ENCODE results near the gene MYLK. TPM values are rescaled to one million over a fixed set of nuclear protein-coding genes. Genes with fewer than 3 reads are reported as not detected.

Gene MYLK
- polyA plus RNA-seq, 3 donors = 0.35 to 1.3 (median 0.51) TPM

DNA sequence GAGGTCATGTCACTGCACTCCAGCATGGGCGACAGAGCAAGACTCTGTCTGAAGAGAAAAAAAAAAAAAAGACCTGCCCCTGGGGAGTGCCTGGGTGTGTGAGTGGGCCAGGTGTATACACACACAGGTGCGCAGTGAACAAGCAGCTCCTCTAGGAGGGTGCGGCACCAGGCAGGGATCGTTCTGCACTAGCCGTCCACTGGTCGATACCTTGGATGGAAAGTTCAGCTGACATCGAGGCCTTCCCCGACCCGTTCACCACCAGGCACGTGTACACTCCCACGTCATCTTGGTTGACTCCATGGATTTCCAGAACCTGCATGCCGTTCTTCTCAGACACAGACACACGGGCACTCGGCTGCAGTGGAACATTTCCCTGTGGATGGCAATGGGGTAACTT, 147.0 kb downstream of the MYLK start:
- no peaks in the 10 kb centered on the region for H4K20me1 ChIP-seq (ENCODE audit: insufficient read depth, low read length)
- H3K27ac Mint-ChIP-seq = no peak overlapping the region
- H3K27me3 ChIP-seq (ENCODE audit: control insufficient read depth in 2 of 2, insufficient read depth in 2 of 2, low read length in 2 of 2) = no peaks in the 10 kb centered on the region
- H3K4me1 ChIP-seq (ENCODE audit: control insufficient read depth in 1 of 2, insufficient read depth in 2 of 2, low read length in 2 of 2) = no peaks in the 10 kb centered on the region
- intact Hi-C loops (cut with micrococcal nuclease) = no loop called here
- TF ChIP-seq, protein P1, sequence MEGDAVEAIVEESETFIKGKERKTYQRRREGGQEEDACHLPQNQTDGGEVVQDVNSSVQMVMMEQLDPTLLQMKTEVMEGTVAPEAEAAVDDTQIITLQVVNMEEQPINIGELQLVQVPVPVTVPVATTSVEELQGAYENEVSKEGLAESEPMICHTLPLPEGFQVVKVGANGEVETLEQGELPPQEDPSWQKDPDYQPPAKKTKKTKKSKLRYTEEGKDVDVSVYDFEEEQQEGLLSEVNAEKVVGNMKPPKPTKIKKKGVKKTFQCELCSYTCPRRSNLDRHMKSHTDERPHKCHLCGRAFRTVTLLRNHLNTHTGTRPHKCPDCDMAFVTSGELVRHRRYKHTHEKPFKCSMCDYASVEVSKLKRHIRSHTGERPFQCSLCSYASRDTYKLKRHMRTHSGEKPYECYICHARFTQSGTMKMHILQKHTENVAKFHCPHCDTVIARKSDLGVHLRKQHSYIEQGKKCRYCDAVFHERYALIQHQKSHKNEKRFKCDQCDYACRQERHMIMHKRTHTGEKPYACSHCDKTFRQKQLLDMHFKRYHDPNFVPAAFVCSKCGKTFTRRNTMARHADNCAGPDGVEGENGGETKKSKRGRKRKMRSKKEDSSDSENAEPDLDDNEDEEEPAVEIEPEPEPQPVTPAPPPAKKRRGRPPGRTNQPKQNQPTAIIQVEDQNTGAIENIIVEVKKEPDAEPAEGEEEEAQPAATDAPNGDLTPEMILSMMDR (IDR thresholded peaks at IDR 0.05) = no peak
- H3K27me3 Mint-ChIP-seq (ENCODE audit: low read depth in 3 of 3) = peaks cover 0 to 5% (median 3%) of the 10 kb centered on the region in 3 donors
- no peak overlapping the region for H3K27ac ChIP-seq (ENCODE audit: low read depth in 1 of 2, low read length in 2 of 2)
- H3K79me2 ChIP-seq (ENCODE audit: insufficient read depth, low read length) = no peaks in the 10 kb centered on the region
- no peak overlapping the region for H3K4me2 ChIP-seq (replicated peaks; ENCODE audit: extremely low read depth, low read length, poor library complexity, severe bottlenecking)
- no peak overlapping the region for H2AFZ ChIP-seq (ENCODE audit: insufficient read depth, low read depth, low read length, poor library complexity, severe bottlenecking)
- H3K4me1 Mint-ChIP-seq = no peaks in the 10 kb centered on the region
- WGBS (ENCODE audit: insufficient coverage) = 94% methylated on average over 14 of the region's 14 CpGs
- H3K9ac ChIP-seq (ENCODE audit: insufficient read depth, low read length, poor library complexity, severe bottlenecking) = no peak overlapping the region
- no peak for DNase-seq
- H3K36me3 ChIP-seq (replicated peaks in 1 of 2; ENCODE audit: control insufficient read depth in 1 of 2, insufficient read depth in 2 of 2, low read length in 2 of 2) = no peaks in the 10 kb centered on the region
- H3K36me3 Mint-ChIP-seq = no peaks in the 10 kb centered on the region
- peaks cover 0 to 3% (median 0%) of the 10 kb centered on the region in 7 donors for H3K9me3 Mint-ChIP-seq
- no peak overlapping the region for H3K4me3 ChIP-seq (replicated peaks in 1 of 3; ENCODE audit: low read depth in 2 of 3, low read length in 3 of 3)
- no peak overlapping the region for H3K4me3 Mint-ChIP-seq
- no peaks in the 10 kb centered on the region for H3K9me3 ChIP-seq (replicated peaks in 1 of 2; ENCODE audit: control insufficient read depth in 1 of 2, insufficient read depth in 1 of 2, low read length in 2 of 2)

DNA sequence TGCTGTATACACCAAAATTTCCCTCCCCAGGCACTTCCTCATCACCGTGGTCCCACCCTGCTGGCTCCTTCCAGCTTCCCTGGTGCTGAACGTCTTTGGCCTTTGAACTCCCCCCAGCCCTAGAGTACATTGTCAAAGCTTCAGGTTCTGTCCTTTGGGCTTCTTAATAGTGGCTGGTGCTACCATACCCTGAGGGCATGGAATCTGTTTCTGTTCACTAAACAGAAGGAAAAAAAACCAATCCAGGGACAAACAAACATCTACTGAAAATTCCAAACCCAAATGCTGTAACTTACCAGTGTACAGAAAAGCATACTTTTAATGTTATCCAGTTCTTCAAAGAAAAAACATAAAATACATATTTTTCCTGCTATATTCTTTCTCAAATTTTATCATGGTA, 148.7 kb downstream of the MYLK start:
- H3K79me2 ChIP-seq (ENCODE audit: insufficient read depth, low read length) = no peaks in the 10 kb centered on the region
- peaks cover 0 to 5% (median 3%) of the 10 kb centered on the region in 3 donors for H3K27me3 Mint-ChIP-seq (ENCODE audit: low read depth in 3 of 3)
- no peaks in the 10 kb centered on the region for H3K4me1 Mint-ChIP-seq
- no peak overlapping the region for H3K4me3 Mint-ChIP-seq
- no peak overlapping the region for H2AFZ ChIP-seq (ENCODE audit: insufficient read depth, low read depth, low read length, poor library complexity, severe bottlenecking)
- TF ChIP-seq, protein P1 (IDR thresholded peaks at IDR 0.05) = no peak
- peaks cover 0 to 3% (median 0%) of the 10 kb centered on the region in 7 donors for H3K9me3 Mint-ChIP-seq
- no peak overlapping the region for H3K4me2 ChIP-seq (replicated peaks; ENCODE audit: extremely low read depth, low read length, poor library complexity, severe bottlenecking)
- no peak overlapping the region for H3K4me3 ChIP-seq (replicated peaks in 1 of 3; ENCODE audit: low read depth in 2 of 3, low read length in 3 of 3)
- no peaks in the 10 kb centered on the region for H3K36me3 Mint-ChIP-seq
- H3K27ac ChIP-seq (ENCODE audit: low read depth in 1 of 2, low read length in 2 of 2) = no peak overlapping the region
- H3K9ac ChIP-seq (ENCODE audit: insufficient read depth, low read length, poor library complexity, severe bottlenecking) = no peak overlapping the region
- DNase-seq = no peak
- no peaks in the 10 kb centered on the region for H3K36me3 ChIP-seq (replicated peaks in 1 of 2; ENCODE audit: control insufficient read depth in 1 of 2, insufficient read depth in 2 of 2, low read length in 2 of 2)
- intact Hi-C loops (cut with micrococcal nuclease) = no loop called here
- H4K20me1 ChIP-seq (ENCODE audit: insufficient read depth, low read length) = no peaks in the 10 kb centered on the region
- no peaks in the 10 kb centered on the region for H3K27me3 ChIP-seq (ENCODE audit: control insufficient read depth in 2 of 2, insufficient read depth in 2 of 2, low read length in 2 of 2)
- H3K4me1 ChIP-seq (ENCODE audit: control insufficient read depth in 1 of 2, insufficient read depth in 2 of 2, low read length in 2 of 2) = no peaks in the 10 kb centered on the region
- no peak overlapping the region for H3K27ac Mint-ChIP-seq
- 31% methylated on average over 2 of the region's 2 CpGs for WGBS (ENCODE audit: insufficient coverage)
- H3K9me3 ChIP-seq (replicated peaks in 1 of 2; ENCODE audit: control insufficient read depth in 1 of 2, insufficient read depth in 1 of 2, low read length in 2 of 2) = no peaks in the 10 kb centered on the region

Data from CD14-positive monocyte (primary cell).